Ecto neural progenitor cell (in vitro differentiated cells): ENCODE results near the gene CAMSAP3.
"Not testable (repeated sequence)": the region's sequence is repeated elsewhere in the genome, so short reads cannot be mapped to it uniquely, and the experiment has no call there.

Source experiments
- DNase-seq: peaks from one replicate; pipeline ENCODE4 v3.0.0-alpha.2; 2018; ENCODE audit warnings: low spot score

CAMSAP3 gene

GRCh38 chr19:7575434-7576040 is 20.1 kb upstream of the CAMSAP3 start:
- no peak for DNase-seq

- DNase-seq: not testable (repeated sequence)
Measured at GRCh38 chr19:7577422-7577821, 18.2 kb upstream of the CAMSAP3 start.

GRCh38 chr19:7578127-7578526 is 17.5 kb upstream of the CAMSAP3 start:
- no peak for DNase-seq

- no peak for DNase-seq
Measured at GRCh38 chr19:7579182-7579581, 16.5 kb upstream of the CAMSAP3 start.

GRCh38 chr19:7582446-7582845 is 13.2 kb upstream of the CAMSAP3 start:
- DNase-seq: no peak

- no peak for DNase-seq
Measured at GRCh38 chr19:7589822-7590221, 5.8 kb upstream of the CAMSAP3 start.

GRCh38 chr19:7590256-7590655 is 5.4 kb upstream of the CAMSAP3 start:
- no peak for DNase-seq

- DNase-seq: no peak
Measured at GRCh38 chr19:7596211-7596937, 711 bp downstream of the CAMSAP3 start.

- DNase-seq: no peak
Measured at GRCh38 chr19:7597689-7598088, 2.0 kb downstream of the CAMSAP3 start.

GRCh38 chr19:7598180-7598579 is 2.5 kb downstream of the CAMSAP3 start:
- DNase-seq: no peak

- no peak for DNase-seq
Measured at GRCh38 chr19:7600721-7601120, 5.1 kb downstream of the CAMSAP3 start.

GRCh38 chr19:7602240-7602934 is 6.7 kb downstream of the CAMSAP3 start:
- DNase-seq: no peak

GRCh38 chr19:7602935-7603497 is 7.4 kb downstream of the CAMSAP3 start:
- no peak for DNase-seq

GRCh38 chr19:7603919-7604318 is 8.3 kb downstream of the CAMSAP3 start:
- no peak for DNase-seq

- DNase-seq: peak; percentile 48
Measured at GRCh38 chr19:7605490-7606222, 10.0 kb downstream of the CAMSAP3 start.

GRCh38 chr19:7606289-7606688 is 10.6 kb downstream of the CAMSAP3 start:
- no peak for DNase-seq

GRCh38 chr19:7607212-7607873 is 11.7 kb downstream of the CAMSAP3 start:
- DNase-seq: no peak

GRCh38 chr19:7607874-7608560 is 12.4 kb downstream of the CAMSAP3 start:
- DNase-seq: no peak

- no peak for DNase-seq
Measured at GRCh38 chr19:7610491-7611240, 15.0 kb downstream of the CAMSAP3 start.

GRCh38 chr19:7611541-7612279 is 16.0 kb downstream of the CAMSAP3 start:
- DNase-seq: no peak
